Measurements from ENCODE around the gene PARN. TPM values are rescaled to one million over a fixed set of nuclear protein-coding genes. Genes with fewer than 3 reads are reported as not detected.

PARN gene
- total RNA-seq, 1 experiment from 2014 or later: 56.2 TPM

- Histone ChIP-seq H4K91ac (ENCODE audit: insufficient read length, low read depth, low read length) (no peak overlapping the region), H3K4me2 (ENCODE audit: insufficient read depth, insufficient read length, low read length) (no peak overlapping the region), H3K14ac (ENCODE audit: insufficient read depth, low read length) (no peak overlapping the region), H3K79me2 (ENCODE audit: insufficient read depth, low read length) (no peaks in the 10 kb centered on the region), H2BK15ac (ENCODE audit: low read depth, low read length) (no peak overlapping the region), H3K56ac (ENCODE audit: insufficient read length, low read depth, low read length) (no peak overlapping the region), H2AFZ (ENCODE audit: low read length) (no peak overlapping the region), H4K20me1 (ENCODE audit: control insufficient read depth, insufficient read depth, insufficient read length) (no peaks in the 10 kb centered on the region), H2BK12ac (ENCODE audit: insufficient read length, low read depth, low read length) (no peak overlapping the region), H4K5ac (ENCODE audit: insufficient read length, low read depth, low read length) (no peak overlapping the region), H3K27me3 (ENCODE audit: insufficient read depth, low read length) (no peaks in the 10 kb centered on the region), H3K4ac (ENCODE audit: low read depth, low read length) (no peak overlapping the region), H2BK5ac (ENCODE audit: insufficient read length, low read length) (no peak overlapping the region), H2BK120ac (ENCODE audit: low read depth, low read length, poor library complexity, severe bottlenecking) (no peak overlapping the region), H3K79me1 (ENCODE audit: insufficient read depth, low read depth, low read length, poor library complexity, severe bottlenecking) (no peaks in the 10 kb centered on the region), H3K23ac (ENCODE audit: insufficient read length, low read depth, low read length) (no peak overlapping the region), H2AK5ac (ENCODE audit: insufficient read length, low read length) (no peak overlapping the region), H3K9me3 (ENCODE audit: control insufficient read depth, low read depth, low read length) (no peaks in the 10 kb centered on the region), H3K27ac (ENCODE audit: insufficient read length, low read depth, low read length) (no peak overlapping the region), H3T11ph (ENCODE audit: low read length) (no peak overlapping the region), H3K9ac (ENCODE audit: extremely low read depth, insufficient read length, low read length) (no peak overlapping the region), H4K8ac (replicated peaks; ENCODE audit: insufficient read length, low read depth, low read length) (no peak overlapping the region), H2BK20ac (ENCODE audit: low read depth, low read length, poor library complexity, severe bottlenecking) (no peak overlapping the region), H3K23me2 (ENCODE audit: insufficient read length, low read depth, low read length, poor library complexity, severe bottlenecking) (no peaks in the 10 kb centered on the region), H3K4me1 (ENCODE audit: insufficient read depth, low read length) (no peaks in the 10 kb centered on the region), H3K18ac (ENCODE audit: insufficient read length, low read depth, low read length) (no peak overlapping the region)
- Mint-ChIP-seq H3K36me3 (ENCODE audit: insufficient read depth in 1 of 3, low read depth in 3 of 3) (peaks cover 13 to 85% (median 48%) of the 10 kb centered on the region in 3 experiments; a peak in 6 of 7 replicates), H3K4me1 (peaks cover 15 to 18% of the 10 kb centered on the region in 2 experiments), H3K4me3 (no peak overlapping the region), H3K9me3 (no peaks in the 10 kb centered on the region), H3K27ac (no peak overlapping the region; a peak in 1 of 7 replicates), H3K27me3 (ENCODE audit: low read depth) (no peaks in the 10 kb centered on the region)
- no peak for TF ChIP-seq CTCF (conservative IDR thresholded peaks at IDR 0.05)
- no CpG with 5 or more reads among the region's 6 CpGs for WGBS (ENCODE audit: extremely low coverage, insufficient read length, low lambda C conversion rate)
- DNase-seq: no peak
Observed at GRCh38 chr16:14609716-14610115, 20.3 kb downstream of the PARN start.
